ENCODE results near the gene FKRP.
"Not testable (repeated sequence)": the region's sequence is repeated elsewhere in the genome, so short reads cannot be mapped to it uniquely, and the experiment has no call there.

Gene FKRP

GRCh38 chr19:46745521-46746280 is at the start of gene FKRP:
TSS of gene FKRP (plus strand) at chr19:46746057. CDS start at chr19:46755451, 9,394 bp downstream.
- DNase-seq (ENCODE audit: low read depth, low spot score) = no peak

- DNase-seq (ENCODE audit: low read depth, low spot score) = no peak
Observed at GRCh38 chr19:46696866-46697203, 49.0 kb upstream of the FKRP start.

- no peak for DNase-seq (ENCODE audit: low read depth, low spot score)
Observed at GRCh38 chr19:46697204-46697960, 48.5 kb upstream of the FKRP start.

- DNase-seq (ENCODE audit: low read depth, low spot score) = no peak
Observed at GRCh38 chr19:46698395-46699321, 47.2 kb upstream of the FKRP start.

GRCh38 chr19:46700704-46701103 is 45.2 kb upstream of the FKRP start:
- no peak for DNase-seq (ENCODE audit: low read depth, low spot score)

- DNase-seq (ENCODE audit: low read depth, low spot score) = peak; percentile 78
Observed at GRCh38 chr19:46704379-46705076, 41.3 kb upstream of the FKRP start.

- DNase-seq (ENCODE audit: low read depth, low spot score) = no peak
Observed at GRCh38 chr19:46710687-46711086, 35.2 kb upstream of the FKRP start.

- DNase-seq (ENCODE audit: low read depth, low spot score) = not testable (repeated sequence)
Observed at GRCh38 chr19:46712768-46713338, 33.0 kb upstream of the FKRP start.

- DNase-seq (ENCODE audit: low read depth, low spot score) = peak; percentile 62
Observed at GRCh38 chr19:46713781-46714443, 31.9 kb upstream of the FKRP start.

- DNase-seq (ENCODE audit: low read depth, low spot score) = peak; percentile 51
Observed at GRCh38 chr19:46714444-46715106, 31.3 kb upstream of the FKRP start.

GRCh38 chr19:46715620-46715974 is 30.3 kb upstream of the FKRP start:
- DNase-seq (ENCODE audit: low read depth, low spot score) = no peak

- DNase-seq (ENCODE audit: low read depth, low spot score) = no peak
Observed at GRCh38 chr19:46715975-46716671, 29.7 kb upstream of the FKRP start.

- DNase-seq (ENCODE audit: low read depth, low spot score) = no peak
Observed at GRCh38 chr19:46716672-46717033, 29.2 kb upstream of the FKRP start.

- DNase-seq (ENCODE audit: low read depth, low spot score) = peak; percentile 73
Observed at GRCh38 chr19:46717034-46717715, 28.7 kb upstream of the FKRP start, which contains the start of gene PRKD2. TSS of gene PRKD2 (minus strand) at chr19:46717114. CDS start at chr19:46716370, 744 bp downstream.

GRCh38 chr19:46717716-46718143 is 28.1 kb upstream of the FKRP start:
- no peak for DNase-seq (ENCODE audit: low read depth, low spot score)

- peak; percentile 32 for DNase-seq (ENCODE audit: low read depth, low spot score)
Observed at GRCh38 chr19:46718157-46718933, 27.5 kb upstream of the FKRP start.

- DNase-seq (ENCODE audit: low read depth, low spot score) = no peak
Observed at GRCh38 chr19:46718934-46719622, 26.8 kb upstream of the FKRP start.

Measured in activated CD4-positive, CD25-positive, alpha-beta regulatory T cell treated with anti-CD3 and anti-CD28 coated beads, Interleukin-2, amount 50 U/mL, for 16 hours (primary cell).